ENCODE measurements around the gene BTN1A1. TPM values are rescaled to one million over a fixed set of nuclear protein-coding genes. Genes with fewer than 3 reads are reported as not detected.
"Not testable (repeated sequence)": the region's sequence is repeated elsewhere in the genome, so short reads cannot be mapped to it uniquely, and the experiment has no call there.

BTN1A1 gene
- total RNA-seq, 4 donors from 2014 or later = not detected

DNA sequence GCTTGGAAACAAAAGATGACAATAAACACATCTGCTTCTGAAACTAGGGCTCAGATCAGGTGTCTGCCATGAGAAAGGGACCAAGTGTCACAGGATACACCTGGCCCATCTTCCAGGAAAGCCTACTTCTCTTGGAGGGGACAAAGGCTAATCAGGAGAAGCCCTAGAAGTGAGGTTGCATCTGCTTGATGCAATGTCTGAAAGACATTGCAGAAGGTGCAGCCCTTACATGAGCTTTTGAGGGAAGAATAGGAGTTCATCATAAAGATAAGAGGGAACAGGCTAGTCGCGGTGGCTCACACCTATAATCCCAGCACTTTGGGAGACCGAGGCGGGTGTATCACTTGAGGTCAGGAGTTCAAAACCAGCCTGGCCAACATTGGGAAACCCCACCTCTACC is 2.5 kb upstream of the BTN1A1 start:
- H3K4me3 ChIP-seq = no peak overlapping the region
- no peaks in the 10 kb centered on the region for H3K36me3 ChIP-seq
- no peaks in the 10 kb centered on the region for H3K9me3 ChIP-seq
- H3K27ac ChIP-seq = no peak overlapping the region
- H3K4me1 ChIP-seq = peaks cover 0 to 12% (median 5%) of the 10 kb centered on the region in 3 donors
- TF ChIP-seq EP300 (IDR thresholded peaks at IDR 0.05) = no peak
- TF ChIP-seq, protein P1, sequence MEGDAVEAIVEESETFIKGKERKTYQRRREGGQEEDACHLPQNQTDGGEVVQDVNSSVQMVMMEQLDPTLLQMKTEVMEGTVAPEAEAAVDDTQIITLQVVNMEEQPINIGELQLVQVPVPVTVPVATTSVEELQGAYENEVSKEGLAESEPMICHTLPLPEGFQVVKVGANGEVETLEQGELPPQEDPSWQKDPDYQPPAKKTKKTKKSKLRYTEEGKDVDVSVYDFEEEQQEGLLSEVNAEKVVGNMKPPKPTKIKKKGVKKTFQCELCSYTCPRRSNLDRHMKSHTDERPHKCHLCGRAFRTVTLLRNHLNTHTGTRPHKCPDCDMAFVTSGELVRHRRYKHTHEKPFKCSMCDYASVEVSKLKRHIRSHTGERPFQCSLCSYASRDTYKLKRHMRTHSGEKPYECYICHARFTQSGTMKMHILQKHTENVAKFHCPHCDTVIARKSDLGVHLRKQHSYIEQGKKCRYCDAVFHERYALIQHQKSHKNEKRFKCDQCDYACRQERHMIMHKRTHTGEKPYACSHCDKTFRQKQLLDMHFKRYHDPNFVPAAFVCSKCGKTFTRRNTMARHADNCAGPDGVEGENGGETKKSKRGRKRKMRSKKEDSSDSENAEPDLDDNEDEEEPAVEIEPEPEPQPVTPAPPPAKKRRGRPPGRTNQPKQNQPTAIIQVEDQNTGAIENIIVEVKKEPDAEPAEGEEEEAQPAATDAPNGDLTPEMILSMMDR (IDR thresholded peaks at IDR 0.05) = no peak
- TF ChIP-seq POLR2A (IDR thresholded peaks at IDR 0.05) = no peak
- no peak for TF ChIP-seq POLR2AphosphoS5 (IDR thresholded peaks at IDR 0.05)
- ATAC-seq = no peak
- peaks cover 22% of the 10 kb centered on the region for H3K27me3 ChIP-seq
- 90% methylated on average over 3 of the region's 4 CpGs; no CpG with 5 or more reads in 1 of the 2 donors for WGBS, 2 donors (ENCODE audit: low coverage in 1 of 2)

DNA sequence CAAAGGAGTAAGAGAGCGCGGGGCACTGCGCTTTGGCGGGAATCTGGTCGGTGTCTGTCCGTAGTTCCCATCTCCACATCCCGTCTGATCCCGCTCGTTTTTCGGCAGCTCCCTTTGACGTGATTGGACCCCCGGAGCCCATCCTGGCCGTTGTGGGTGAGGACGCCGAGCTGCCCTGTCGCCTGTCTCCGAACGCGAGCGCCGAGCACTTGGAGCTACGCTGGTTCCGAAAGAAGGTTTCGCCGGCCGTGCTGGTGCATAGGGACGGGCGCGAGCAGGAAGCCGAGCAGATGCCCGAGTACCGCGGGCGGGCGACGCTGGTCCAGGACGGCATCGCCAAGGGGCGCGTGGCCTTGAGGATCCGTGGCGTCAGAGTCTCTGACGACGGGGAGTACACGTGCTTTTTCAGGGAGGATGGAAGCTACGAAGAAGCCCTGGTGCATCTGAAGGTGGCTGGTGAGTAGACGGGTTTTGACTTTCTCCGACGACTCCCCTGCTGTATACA is 1.4 kb downstream of the BTN1A1 start:
- ATAC-seq = no peak
- Histone ChIP-seq H3K4me1 (peaks cover 0 to 12% (median 5%) of the 10 kb centered on the region in 3 donors), H3K27me3 (peaks cover 53% of the 10 kb centered on the region), H3K9me3 (no peaks in the 10 kb centered on the region), H3K4me3 (peak overlapping the region; percentile 1 to 43), H3K36me3 (no peaks in the 10 kb centered on the region), H3K27ac (no peak overlapping the region)
- 7 to 13% methylated on average over 4 to 20 of the region's 49 CpGs for WGBS, 2 donors (ENCODE audit: low coverage in 1 of 2)
- no peak for TF ChIP-seq POLR2A (IDR thresholded peaks at IDR 0.05)
- TF ChIP-seq EP300 (IDR thresholded peaks at IDR 0.05) = no peak
- TF ChIP-seq, protein P1 (IDR thresholded peaks at IDR 0.05) = no peak
- TF ChIP-seq POLR2AphosphoS5 (IDR thresholded peaks at IDR 0.05) = no peak

DNA sequence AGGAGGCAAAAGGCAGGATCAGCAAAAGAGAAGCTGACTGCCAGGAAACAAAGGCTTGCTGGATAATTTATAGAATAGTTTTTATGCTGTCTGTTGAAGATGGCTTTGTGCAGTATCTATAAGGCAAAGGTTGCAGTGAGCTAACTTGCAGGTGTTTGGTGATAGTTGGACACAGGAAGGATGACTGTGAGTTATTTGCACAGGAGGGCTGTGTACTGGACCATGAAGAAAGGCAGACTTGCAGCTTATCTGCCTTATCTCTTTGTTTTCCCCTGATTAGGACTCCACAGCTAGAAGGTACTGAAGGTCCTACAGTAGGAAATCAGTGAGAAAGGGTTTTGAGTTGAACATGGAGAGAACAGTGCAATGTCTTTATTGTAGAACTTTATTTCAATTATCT is 2.1 kb downstream of the BTN1A1 start:
- Histone ChIP-seq H3K27ac (no peak overlapping the region), H3K27me3 (peaks cover 53% of the 10 kb centered on the region), H3K36me3 (no peaks in the 10 kb centered on the region), H3K9me3 (no peaks in the 10 kb centered on the region), H3K4me1 (peaks cover 0 to 12% (median 5%) of the 10 kb centered on the region in 3 donors), H3K4me3 (peak overlapping the region; percentile 1 to 43)
- no peak for ATAC-seq
- TF ChIP-seq, protein P1 (IDR thresholded peaks at IDR 0.05) = no peak
- TF ChIP-seq POLR2A (IDR thresholded peaks at IDR 0.05) (no peak), POLR2AphosphoS5 (IDR thresholded peaks at IDR 0.05) (no peak), EP300 (IDR thresholded peaks at IDR 0.05) (no peak)

DNA sequence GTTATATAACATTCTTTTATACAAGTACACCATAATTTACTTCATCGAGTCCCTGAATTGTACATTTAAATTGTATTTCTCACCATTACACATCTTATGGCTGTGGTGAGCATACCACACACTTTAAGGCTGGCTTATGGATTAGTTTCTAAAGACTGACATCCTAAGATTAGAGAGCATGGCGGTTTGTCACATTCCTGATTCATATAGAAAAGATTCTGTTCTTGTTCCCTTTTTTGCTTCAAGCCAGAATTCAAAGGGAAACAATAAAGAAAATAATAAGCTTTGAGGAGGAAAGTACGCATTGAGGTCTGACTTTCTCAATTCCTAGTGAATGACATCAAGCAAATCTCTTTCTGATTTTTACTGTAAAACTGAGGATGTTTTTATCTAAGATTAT is 2.5 kb downstream of the BTN1A1 start:
- no peak overlapping the region for H3K27ac ChIP-seq
- H3K9me3 ChIP-seq = no peaks in the 10 kb centered on the region
- no peak overlapping the region for H3K4me3 ChIP-seq
- H3K4me1 ChIP-seq = peaks cover 0 to 12% (median 5%) of the 10 kb centered on the region in 3 donors
- WGBS, 2 donors (ENCODE audit: low coverage in 1 of 2) = 95 to 100% methylated on average over 2 to 3 of the region's 3 CpGs
- no peaks in the 10 kb centered on the region for H3K36me3 ChIP-seq
- TF ChIP-seq EP300 (IDR thresholded peaks at IDR 0.05) = no peak
- TF ChIP-seq POLR2A (IDR thresholded peaks at IDR 0.05) = no peak
- TF ChIP-seq, protein P1 (IDR thresholded peaks at IDR 0.05) = no peak
- no peak for TF ChIP-seq POLR2AphosphoS5 (IDR thresholded peaks at IDR 0.05)
- peaks cover 53% of the 10 kb centered on the region for H3K27me3 ChIP-seq
- no peak for ATAC-seq

DNA sequence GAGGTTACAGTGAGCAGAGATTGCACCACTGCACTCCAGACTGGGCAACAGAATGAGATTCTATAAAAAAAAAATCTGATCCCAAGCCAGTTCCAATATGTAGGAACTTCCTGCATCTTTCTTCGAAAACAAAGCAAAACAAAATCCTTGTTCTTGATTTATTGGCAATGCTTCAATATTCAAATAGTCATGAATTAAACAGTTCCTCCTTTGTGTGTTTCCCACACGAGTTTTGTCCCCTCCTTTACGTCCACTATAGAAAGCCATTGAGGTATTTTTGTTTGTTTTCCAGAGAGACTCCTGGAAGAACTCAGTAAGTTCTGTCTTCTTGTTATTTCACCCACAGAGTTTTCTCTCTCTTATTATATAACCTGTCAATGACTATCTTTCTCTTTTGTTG is 7.6 kb downstream of the BTN1A1 start:
- TF ChIP-seq POLR2AphosphoS5 (IDR thresholded peaks at IDR 0.05) = no peak
- TF ChIP-seq POLR2A (IDR thresholded peaks at IDR 0.05) = no peak
- no peak for TF ChIP-seq EP300 (IDR thresholded peaks at IDR 0.05)
- TF ChIP-seq, protein P1 (IDR thresholded peaks at IDR 0.05) = no peak
- peaks cover 31% of the 10 kb centered on the region for H3K27me3 ChIP-seq
- no peaks in the 10 kb centered on the region for H3K36me3 ChIP-seq
- H3K27ac ChIP-seq = no peak overlapping the region
- 67 to 81% methylated on average over 3 of the region's 3 CpGs for WGBS, 2 donors (ENCODE audit: low coverage in 1 of 2)
- no peak overlapping the region for H3K4me3 ChIP-seq
- ATAC-seq = no peak
- no peaks in the 10 kb centered on the region for H3K9me3 ChIP-seq
- no peaks in the 10 kb centered on the region for H3K4me1 ChIP-seq

DNA sequence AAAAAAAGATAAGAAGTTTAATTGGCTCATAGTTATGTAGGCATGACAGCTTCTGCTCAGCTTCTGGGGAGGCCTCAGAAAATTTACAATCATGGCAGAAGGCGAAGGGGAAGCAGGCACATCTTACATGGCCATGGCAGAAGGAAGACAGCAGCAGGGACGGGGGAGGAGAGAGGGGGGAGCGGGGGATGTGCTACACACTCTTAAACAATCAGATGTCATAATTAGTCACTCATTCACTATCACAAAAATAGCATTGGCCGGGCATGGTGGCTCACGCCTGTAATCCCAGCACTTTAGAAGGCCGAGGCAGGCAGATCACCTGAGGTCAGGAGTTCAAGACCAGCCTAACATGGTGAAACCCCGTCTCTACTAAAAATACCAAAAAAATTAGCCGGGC is 10.9 kb downstream of the BTN1A1 start:
- H3K4me1 ChIP-seq, H3K36me3 ChIP-seq, H3K27me3 ChIP-seq, H3K4me3 ChIP-seq, H3K27ac ChIP-seq, ATAC-seq, H3K9me3 ChIP-seq: not testable (repeated sequence)
- 92% methylated on average over 3 of the region's 8 CpGs; no CpG with 5 or more reads in 1 of the 2 donors for WGBS, 2 donors (ENCODE audit: low coverage in 1 of 2)
